Stimulated activated CD4-positive, alpha-beta T cell treated with anti-CD3 and anti-CD28 coated beads, Interleukin-4, amount 100 ng/mL, for 4 hours (primary cell): ENCODE results near the gene CCDC63.

Source experiments
- DNase-seq, 2 experiments: peaks; one replicate each; pipeline ENCODE4 v3.0.0-alpha.2; 2020

The CCDC63 gene

GRCh38 chr12:110846615-110847566, at the start of gene CCDC63:
Gene CCDC63 (plus strand): TSS chr12:110846987. CDS start chr12:110852955, 5,968 bp downstream.
- DNase-seq, result peak; percentile 11 to 24

GRCh38 chr12:110798461-110798860, 48.3 kb upstream of the CCDC63 start:
- no peak for DNase-seq

DNA sequence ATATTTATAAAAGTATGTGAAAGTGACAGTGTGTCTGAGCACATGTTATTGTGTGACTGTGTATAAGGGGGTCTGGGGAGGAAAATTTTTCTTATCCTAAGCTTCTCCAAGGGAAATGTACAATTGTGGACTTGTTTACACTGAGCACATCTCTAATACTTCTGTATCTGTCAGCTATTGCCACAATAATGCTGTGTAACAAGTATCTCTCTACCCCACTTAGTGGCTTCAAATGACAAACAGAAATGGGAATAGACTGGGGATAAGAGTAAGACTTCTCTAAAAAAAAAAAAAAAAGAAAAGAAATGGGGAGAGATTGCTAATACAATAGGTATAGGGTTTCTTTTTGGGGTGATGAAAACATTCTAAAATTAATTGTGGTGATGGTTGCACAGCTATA, 44.3 kb upstream of the CCDC63 start:
- no peak for DNase-seq

DNA sequence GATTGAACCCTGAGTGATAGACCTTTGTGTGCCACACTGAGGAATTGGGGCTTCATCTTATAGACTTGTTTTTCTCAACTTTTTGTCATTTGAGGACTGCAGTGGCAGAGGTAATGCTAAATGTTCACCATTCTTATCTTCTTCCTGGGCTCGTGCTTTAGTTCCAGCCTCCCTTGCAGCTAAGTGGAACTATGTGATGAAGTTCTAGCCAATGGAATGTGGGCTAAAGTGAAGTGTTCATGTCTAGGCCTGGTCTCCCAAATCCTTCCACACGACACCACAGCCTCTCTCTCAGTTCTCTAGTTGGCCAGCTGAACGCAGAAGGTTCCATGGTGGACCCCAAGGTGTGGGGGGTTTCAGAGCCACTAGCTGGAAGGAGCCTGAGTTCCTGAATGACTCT, 42.4 kb upstream of the CCDC63 start:
- DNase-seq, result no peak

GRCh38 chr12:110807640-110808039, 39.1 kb upstream of the CCDC63 start:
- DNase-seq, result no peak

GRCh38 chr12:110809149-110809548, 37.6 kb upstream of the CCDC63 start:
- DNase-seq, result no peak

- no peak for DNase-seq
Observed at GRCh38 chr12:110811972-110812371, 34.8 kb upstream of the CCDC63 start.

DNA sequence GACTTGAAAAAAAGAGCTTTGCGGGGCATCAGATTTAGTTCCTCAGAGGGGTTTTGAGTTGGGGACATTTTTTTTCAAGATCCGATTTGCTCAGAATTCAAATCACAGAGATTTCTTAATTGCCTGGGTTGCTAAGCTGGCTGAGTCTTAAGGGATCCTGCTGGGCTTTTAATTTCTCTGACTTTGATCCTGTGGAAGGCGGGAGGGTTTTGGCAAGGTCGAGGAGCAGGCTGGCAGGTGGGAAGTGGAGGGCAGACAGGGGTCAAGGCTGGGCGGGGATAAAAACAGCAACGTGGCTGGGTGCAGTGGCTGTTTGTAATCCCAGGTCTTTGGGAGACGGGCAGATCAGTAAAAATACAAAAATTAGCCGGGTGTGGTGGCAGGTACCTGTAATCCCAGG, 33.5 kb upstream of the CCDC63 start:
- no peak for DNase-seq

GRCh38 chr12:110813756-110814155, 33.0 kb upstream of the CCDC63 start:
- DNase-seq, result no peak

GRCh38 chr12:110816248-110816647, 30.5 kb upstream of the CCDC63 start:
- no peak for DNase-seq

- no peak for DNase-seq
Observed at GRCh38 chr12:110816779-110817178, 30.0 kb upstream of the CCDC63 start.

DNA sequence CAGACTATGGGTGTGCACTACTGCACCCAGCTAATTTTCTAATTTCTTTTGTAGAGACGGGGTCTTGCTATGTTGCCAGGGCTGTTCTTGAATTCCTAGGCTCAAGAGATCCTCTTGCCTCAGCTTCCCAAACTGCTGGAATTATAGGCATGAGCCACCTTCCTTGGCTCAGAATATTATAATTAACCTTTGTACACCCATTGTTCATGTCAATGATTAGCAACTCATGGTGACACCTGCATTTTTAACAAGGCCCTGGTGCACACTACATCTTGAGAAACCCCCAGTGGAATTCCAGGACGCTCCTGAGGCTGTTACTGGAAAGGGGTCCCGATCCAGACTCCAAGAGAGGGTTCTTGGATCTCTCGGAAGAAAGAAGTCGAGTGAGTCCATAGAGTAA, 28.3 kb upstream of the CCDC63 start:
- DNase-seq, result no peak

GRCh38 chr12:110819150-110819549, 27.6 kb upstream of the CCDC63 start:
- DNase-seq, result no peak

- DNase-seq, result no peak
Observed at GRCh38 chr12:110819646-110820045, 27.1 kb upstream of the CCDC63 start.

GRCh38 chr12:110821917-110822316, 24.9 kb upstream of the CCDC63 start:
- DNase-seq, result no peak

DNA sequence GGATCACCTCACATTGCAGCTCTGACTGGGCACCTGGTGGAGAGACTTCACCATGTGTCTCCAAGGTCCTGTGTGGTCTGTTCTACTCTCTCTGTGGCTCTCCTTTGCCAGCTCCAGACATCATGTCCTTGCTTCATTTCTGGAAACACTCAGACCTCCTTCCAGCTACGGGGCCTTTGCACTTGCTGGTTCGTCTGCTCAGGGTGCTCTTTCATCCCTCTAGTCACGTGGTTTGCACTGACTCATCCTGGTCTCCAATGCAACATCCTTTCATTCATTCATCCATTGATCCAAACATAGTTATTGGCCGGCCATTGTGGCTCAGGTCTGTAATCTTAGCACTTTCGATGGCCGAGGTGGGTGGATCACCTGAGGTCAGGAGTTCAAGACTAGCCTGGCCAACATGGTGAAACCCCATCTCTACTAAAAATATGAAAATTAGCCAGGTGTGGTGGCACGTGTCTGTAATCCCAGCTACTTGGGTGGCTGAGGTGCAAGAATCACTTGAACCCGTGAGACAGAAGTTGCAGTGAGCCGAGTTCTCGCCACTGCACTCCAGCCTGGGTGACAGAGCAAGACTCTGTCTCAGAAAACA, 23.9 kb upstream of the CCDC63 start:
- no peak for DNase-seq

DNA sequence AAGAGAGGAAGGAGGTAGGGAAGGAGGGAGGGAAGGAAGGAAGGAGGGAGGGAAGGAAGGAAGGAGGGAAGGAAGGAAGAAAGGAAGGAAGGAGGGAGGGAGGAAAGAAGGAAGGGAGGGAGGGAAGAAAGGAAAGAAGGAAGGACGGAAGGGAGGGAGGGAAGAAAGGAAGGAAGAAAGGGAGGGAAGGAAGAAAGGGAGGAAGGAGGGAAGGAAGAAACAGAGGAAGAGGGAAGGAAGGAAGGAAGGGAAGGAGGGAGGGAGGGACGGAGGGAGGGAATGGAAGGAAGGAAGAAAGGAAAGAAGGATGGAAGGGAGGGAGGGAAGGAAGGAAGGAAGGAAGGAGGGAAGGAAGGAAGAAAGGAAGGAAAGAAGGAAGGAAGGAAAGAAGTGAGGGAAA, 22.4 kb upstream of the CCDC63 start:
- no peak for DNase-seq

GRCh38 chr12:110825530-110825929, 21.3 kb upstream of the CCDC63 start:
- DNase-seq, result no peak

DNA sequence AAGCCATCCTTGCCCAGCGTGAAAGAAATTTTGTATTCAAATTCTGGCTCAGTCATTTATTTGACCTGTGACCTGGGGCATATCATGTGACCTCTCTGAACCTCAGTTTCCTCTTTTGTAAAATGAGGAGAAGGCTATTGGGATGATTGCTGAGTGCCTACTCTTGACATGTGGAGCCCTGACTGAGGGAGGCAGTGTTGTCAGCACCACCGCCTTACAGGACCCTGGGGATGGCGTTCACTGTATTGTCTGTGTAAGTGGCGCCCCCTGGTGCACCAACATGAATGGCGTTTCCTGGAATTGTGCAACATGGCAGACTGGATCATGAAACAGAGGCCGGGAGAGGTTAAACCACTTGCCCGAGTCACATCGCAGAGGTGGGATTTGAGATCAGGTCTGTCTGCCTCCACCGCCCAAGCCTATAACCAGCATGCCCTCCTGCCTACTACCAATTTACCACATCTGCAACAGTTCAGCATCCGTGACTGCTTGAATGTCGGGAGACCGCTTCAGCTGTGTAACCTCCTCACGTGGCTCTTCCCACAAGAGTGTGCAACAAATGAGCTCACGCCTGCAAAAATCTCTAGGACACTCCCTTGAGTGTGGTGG, 20.1 kb upstream of the CCDC63 start:
- peak; percentile 77 to 87 for DNase-seq

DNA sequence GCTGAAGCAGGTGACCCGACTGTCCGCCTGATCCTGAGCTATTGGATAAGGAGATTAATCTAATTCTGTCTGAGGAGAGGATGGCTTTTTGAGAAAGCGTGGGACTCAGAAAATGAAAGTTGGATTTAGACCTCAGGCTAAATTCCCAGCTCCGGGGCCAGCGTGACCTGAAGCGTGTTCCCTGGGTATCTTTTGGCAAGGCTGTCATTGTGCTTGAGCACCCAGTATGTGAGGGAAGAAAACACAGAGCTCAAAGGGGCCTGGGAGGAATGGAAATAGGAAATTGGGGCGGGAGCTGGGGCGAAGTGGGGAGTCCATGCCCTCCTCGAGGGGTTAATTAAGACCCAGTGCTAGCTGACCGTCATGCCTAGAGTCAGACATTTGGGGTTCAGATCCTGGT, 17.5 kb upstream of the CCDC63 start:
- DNase-seq, result no peak

GRCh38 chr12:110836291-110836690, 10.5 kb upstream of the CCDC63 start:
- DNase-seq, result no peak

GRCh38 chr12:110841007-110841406, 5.8 kb upstream of the CCDC63 start:
- no peak for DNase-seq

DNA sequence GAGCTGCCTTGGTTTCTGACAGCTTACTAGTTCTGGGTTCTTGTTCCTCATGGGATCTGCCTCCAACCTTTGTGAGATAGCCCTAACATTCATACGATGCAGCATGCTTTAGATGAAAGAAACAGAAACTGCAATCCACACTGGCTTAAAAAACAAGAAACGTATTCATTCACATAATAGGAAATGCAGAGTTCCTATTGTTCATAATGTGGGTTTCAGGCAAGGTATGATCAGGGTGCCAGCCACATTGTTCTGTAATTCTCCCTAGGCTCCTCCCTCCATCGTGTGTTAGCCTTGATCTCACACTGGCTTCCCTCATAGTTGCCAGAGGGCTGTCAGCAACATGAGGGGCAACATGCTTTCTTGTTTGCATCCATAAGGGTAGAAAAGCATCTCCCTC, 2.7 kb upstream of the CCDC63 start:
- DNase-seq, result no peak
